Measurements from ENCODE around the gene ASIC4. TPM values are rescaled to one million over a fixed set of nuclear protein-coding genes. Genes with fewer than 3 reads are reported as not detected.

The ASIC4 gene
- total RNA-seq, 1 experiment from 2014 or later: 0.11 TPM

GRCh38 chr2:219555956-219556355 is 41.7 kb downstream of the ASIC4 start:
- ATAC-seq: no peak
- no TSS peak for BruUV-seq (replicated peaks)
- H3K79me2 ChIP-seq (ENCODE audit: low read length): no peaks in the 10 kb centered on the region
- H2AFZ ChIP-seq (ENCODE audit: low read length): no peak overlapping the region
- H3K27me3 ChIP-seq (ENCODE audit: low read length): no peaks in the 10 kb centered on the region
- POLR2A ChIA-PET (ENCODE audit: unreplicated experiment): no interaction called here
- intact Hi-C loops (cut with micrococcal nuclease): no loop called here
- H3K4me2 ChIP-seq (ENCODE audit: low read length): no peak overlapping the region
- H3K9me3 ChIP-seq (ENCODE audit: low read length): no peaks in the 10 kb centered on the region
- no peaks in the 10 kb centered on the region for H3F3A ChIP-seq (ENCODE audit: low read length, unreplicated experiment)
- no peak overlapping the region for H3K4me3 ChIP-seq (ENCODE audit: low read length)
- TF ChIP-seq EZH2 (IDR thresholded peaks at IDR 0.05; ENCODE audit: low read length, unreplicated experiment): no peak
- no peak for TF ChIP-seq EZH2phosphoT487 (IDR thresholded peaks at IDR 0.05; ENCODE audit: borderline replicate concordance, low read length)
- no peak for TF ChIP-seq CTCF (conservative IDR thresholded peaks at IDR 0.05; ENCODE audit: low read depth, low read length)
- CTCF ChIA-PET: no interaction called here
- H3K4me1 ChIP-seq (ENCODE audit: insufficient read depth, low read length): peaks cover 9% of the 10 kb centered on the region
- H3K36me3 ChIP-seq (ENCODE audit: low read depth, low read length): no peaks in the 10 kb centered on the region
- no peak for DNase-seq
- H4K20me1 ChIP-seq (ENCODE audit: low read length): no peaks in the 10 kb centered on the region
- H3K9ac ChIP-seq (ENCODE audit: low read length): no peak overlapping the region
- no peak overlapping the region for H3K27ac ChIP-seq (ENCODE audit: low read length)
- no peaks in the 10 kb centered on the region for H3K9me2 ChIP-seq (replicated peaks; ENCODE audit: low read length)

GRCh38 chr2:219556413-219556812 is 42.1 kb downstream of the ASIC4 start:
- no peaks in the 10 kb centered on the region for H3K36me3 ChIP-seq (ENCODE audit: low read depth, low read length)
- no peak overlapping the region for H2AFZ ChIP-seq (ENCODE audit: low read length)
- H3K9me2 ChIP-seq (replicated peaks; ENCODE audit: low read length): no peaks in the 10 kb centered on the region
- TF ChIP-seq EZH2 (IDR thresholded peaks at IDR 0.05; ENCODE audit: low read length, unreplicated experiment) (no peak), CTCF (conservative IDR thresholded peaks at IDR 0.05; ENCODE audit: low read depth, low read length) (no peak), EZH2phosphoT487 (IDR thresholded peaks at IDR 0.05; ENCODE audit: borderline replicate concordance, low read length) (no peak)
- CTCF ChIA-PET: no interaction called here
- POLR2A ChIA-PET (ENCODE audit: unreplicated experiment): no interaction called here
- intact Hi-C loops (cut with micrococcal nuclease): no loop called here
- no peak for ATAC-seq
- peaks cover 9% of the 10 kb centered on the region for H3K4me1 ChIP-seq (ENCODE audit: insufficient read depth, low read length)
- no peak overlapping the region for H3K4me3 ChIP-seq (ENCODE audit: low read length)
- no peak overlapping the region for H3K27ac ChIP-seq (ENCODE audit: low read length)
- DNase-seq: no peak
- no TSS peak for BruUV-seq (replicated peaks)
- no peaks in the 10 kb centered on the region for H3K9me3 ChIP-seq (ENCODE audit: low read length)
- H3K9ac ChIP-seq (ENCODE audit: low read length): no peak overlapping the region
- H3K79me2 ChIP-seq (ENCODE audit: low read length): no peaks in the 10 kb centered on the region
- H3F3A ChIP-seq (ENCODE audit: low read length, unreplicated experiment): no peaks in the 10 kb centered on the region
- H4K20me1 ChIP-seq (ENCODE audit: low read length): no peaks in the 10 kb centered on the region
- H3K27me3 ChIP-seq (ENCODE audit: low read length): no peaks in the 10 kb centered on the region
- no peak overlapping the region for H3K4me2 ChIP-seq (ENCODE audit: low read length)

GRCh38 chr2:219557320-219557719 is 43.0 kb downstream of the ASIC4 start:
- no peak overlapping the region for H3K9ac ChIP-seq (ENCODE audit: low read length)
- no peaks in the 10 kb centered on the region for H3K79me2 ChIP-seq (ENCODE audit: low read length)
- ATAC-seq (no peak), DNase-seq (no peak)
- ChIA-PET POLR2A (ENCODE audit: unreplicated experiment) (interaction anchor here (0.5 kb wide), 1 partner anchor 49 kb away, joined by 3 read pairs; no protein-coding TSS in a partner anchor), CTCF (no interaction called here)
- TF ChIP-seq EZH2phosphoT487 (IDR thresholded peaks at IDR 0.05; ENCODE audit: borderline replicate concordance, low read length): no peak
- no peak for TF ChIP-seq CTCF (conservative IDR thresholded peaks at IDR 0.05; ENCODE audit: low read depth, low read length)
- TF ChIP-seq EZH2 (IDR thresholded peaks at IDR 0.05; ENCODE audit: low read length, unreplicated experiment): no peak
- no peaks in the 10 kb centered on the region for H4K20me1 ChIP-seq (ENCODE audit: low read length)
- BruUV-seq (replicated peaks): no TSS peak
- H3K27me3 ChIP-seq (ENCODE audit: low read length): no peaks in the 10 kb centered on the region
- H3K27ac ChIP-seq (ENCODE audit: low read length): no peak overlapping the region
- no peaks in the 10 kb centered on the region for H3K36me3 ChIP-seq (ENCODE audit: low read depth, low read length)
- no peaks in the 10 kb centered on the region for H3K9me2 ChIP-seq (replicated peaks; ENCODE audit: low read length)
- no peaks in the 10 kb centered on the region for H3K9me3 ChIP-seq (ENCODE audit: low read length)
- intact Hi-C loops (cut with micrococcal nuclease): no loop called here
- H3K4me3 ChIP-seq (ENCODE audit: low read length): no peak overlapping the region
- H3K4me1 ChIP-seq (ENCODE audit: insufficient read depth, low read length): peaks cover 4% of the 10 kb centered on the region; the same call in 1 of the 2 replicates
- H2AFZ ChIP-seq (ENCODE audit: low read length): no peak overlapping the region
- H3F3A ChIP-seq (ENCODE audit: low read length, unreplicated experiment): no peaks in the 10 kb centered on the region
- no peak overlapping the region for H3K4me2 ChIP-seq (ENCODE audit: low read length)

Data from PC-3 (cell line).